IPS DF 6.9 (cell line): ENCODE measurements around the gene GRK5.
"Not testable (repeated sequence)": the region's sequence is repeated elsewhere in the genome, so short reads cannot be mapped to it uniquely, and the experiment has no call there.

ENCODE experiments used
- DNase-seq: peaks from one replicate; pipeline ENCODE4 v3.0.0-alpha.2; 2013; ENCODE audit warnings: low read depth, low spot score
- H3K27ac ChIP-seq: one replicate; pipeline ENCODE4 v1.5.1; 2013; ENCODE audit warnings: low read length, control low read depth
- H3K27me3 ChIP-seq: 2 replicates; pipeline ENCODE4 v1.6.1; 2013; ENCODE audit warnings: mild to moderate bottlenecking, low read length; ENCODE audit not compliant: control insufficient read depth, insufficient read depth
- H3K36me3 ChIP-seq: 2 replicates; pipeline ENCODE4 v1.6.1; 2013; ENCODE audit warnings: low read length; ENCODE audit not compliant: control insufficient read depth, insufficient read depth
- H3K4me1 ChIP-seq: 2 replicates; pipeline ENCODE4 v1.6.1; 2013; ENCODE audit warnings: low read length; ENCODE audit not compliant: control insufficient read depth, insufficient read depth
- H3K4me3 ChIP-seq: 2 replicates; pipeline ENCODE4 v1.5.1; 2013; ENCODE audit warnings: mild to moderate bottlenecking, low read length
- H3K9me3 ChIP-seq: 2 replicates; pipeline ENCODE4 v1.6.1; 2013; ENCODE audit warnings: low read length, inconsistent platforms; ENCODE audit not compliant: control insufficient read depth, insufficient read depth
- WGBS: extraction: QIAGEN DNeasy Blood & Tissue Kit; methylation state at CpG from one replicate; pipeline ENCODE4 v1.1.7; 2013; ENCODE audit warnings: mixed read lengths, missing lambda C conversion rate; ENCODE audit not compliant: insufficient read length, insufficient coverage; 5-methylcytosine and 5-hydroxymethylcytosine counted together

Gene GRK5

GRCh38 chr10:119177708-119178371, 29.5 kb upstream of the GRK5 start:
- Histone ChIP-seq H3K4me1 (no peaks in the 10 kb centered on the region), H3K9me3 (no peaks in the 10 kb centered on the region), H3K27me3 (no peaks in the 10 kb centered on the region), H3K27ac (no peak overlapping the region), H3K36me3 (peaks cover 10% of the 10 kb centered on the region; the same call in 1 of the 2 replicates), H3K4me3 (peak overlapping the region; percentile 81; the same call in 1 of the 2 replicates)
- no CpG with 5 or more reads among the region's 21 CpGs for WGBS
- DNase-seq, result no peak

- Histone ChIP-seq H3K27ac (no peak within 1 kb of the TSS), H3K4me3 (peak within 1 kb of the TSS; percentile 81), H3K36me3 (peaks cover 10% of the 10 kb centered on the region; the same call in 1 of the 2 replicates), H3K27me3 (no peaks in the 10 kb centered on the region), H3K4me1 (no peaks in the 10 kb centered on the region), H3K9me3 (no peaks in the 10 kb centered on the region)
- DNase-seq, result peak; percentile 78
- WGBS, result no CpG with 5 or more reads among the region's 45 CpGs
These were observed 28.8 kb upstream of the GRK5 start, which contains the start of gene PRDX3 for GRCh38 chr10:119178372-119179119. Gene PRDX3 (minus strand): TSS chr10:119178812. CDS start chr10:119178790, 22 bp downstream.

GRCh38 chr10:119180850-119181400, 26.4 kb upstream of the GRK5 start:
- not testable (repeated sequence) for H3K4me3 ChIP-seq, H3K36me3 ChIP-seq, H3K27ac ChIP-seq, DNase-seq, H3K9me3 ChIP-seq, H3K27me3 ChIP-seq, H3K4me1 ChIP-seq
- WGBS, result no CpG with 5 or more reads among the region's 7 CpGs

GRCh38 chr10:119183664-119184412, 23.5 kb upstream of the GRK5 start:
- Histone ChIP-seq H3K4me3 (no peak overlapping the region), H3K4me1 (no peaks in the 10 kb centered on the region), H3K27me3 (no peaks in the 10 kb centered on the region), H3K9me3 (no peaks in the 10 kb centered on the region), H3K36me3 (no peaks in the 10 kb centered on the region), H3K27ac (no peak overlapping the region)
- no CpG with 5 or more reads among the region's 9 CpGs for WGBS
- no peak for DNase-seq

- no peak overlapping the region for H3K4me3 ChIP-seq
- no CpG with 5 or more reads among the region's 3 CpGs for WGBS
- H3K27ac ChIP-seq, result no peak overlapping the region
- no peak for DNase-seq
- no peaks in the 10 kb centered on the region for H3K27me3 ChIP-seq
- no peaks in the 10 kb centered on the region for H3K4me1 ChIP-seq
- H3K9me3 ChIP-seq, result no peaks in the 10 kb centered on the region
- H3K36me3 ChIP-seq, result no peaks in the 10 kb centered on the region
These were observed 17.5 kb upstream of the GRK5 start for GRCh38 chr10:119189811-119190282.

GRCh38 chr10:119190353-119190752, 17.0 kb upstream of the GRK5 start:
- Histone ChIP-seq H3K4me1 (no peaks in the 10 kb centered on the region), H3K36me3 (no peaks in the 10 kb centered on the region), H3K4me3 (no peak overlapping the region), H3K27ac (no peak overlapping the region), H3K9me3 (no peaks in the 10 kb centered on the region), H3K27me3 (no peaks in the 10 kb centered on the region)
- no CpG with 5 or more reads among the region's 4 CpGs for WGBS
- DNase-seq, result no peak

- Histone ChIP-seq H3K4me3 (no peak overlapping the region), H3K27ac (no peak overlapping the region), H3K27me3 (no peaks in the 10 kb centered on the region), H3K4me1 (no peaks in the 10 kb centered on the region), H3K36me3 (no peaks in the 10 kb centered on the region), H3K9me3 (no peaks in the 10 kb centered on the region)
- no peak for DNase-seq
- no CpG with 5 or more reads among the region's 5 CpGs for WGBS
These were observed 16.2 kb upstream of the GRK5 start for GRCh38 chr10:119190954-119191785.

GRCh38 chr10:119191881-119192280, 15.5 kb upstream of the GRK5 start:
- Histone ChIP-seq H3K4me1 (no peaks in the 10 kb centered on the region), H3K27me3 (no peaks in the 10 kb centered on the region), H3K36me3 (no peaks in the 10 kb centered on the region), H3K27ac (no peak overlapping the region), H3K4me3 (no peak overlapping the region), H3K9me3 (no peaks in the 10 kb centered on the region)
- no peak for DNase-seq
- WGBS, result no CpG with 5 or more reads among the region's 4 CpGs

GRCh38 chr10:119197921-119198320, 9.4 kb upstream of the GRK5 start:
- no peak overlapping the region for H3K4me3 ChIP-seq
- WGBS, result no CpG with 5 or more reads among the region's 4 CpGs
- no peaks in the 10 kb centered on the region for H3K27me3 ChIP-seq
- no peaks in the 10 kb centered on the region for H3K36me3 ChIP-seq
- no peaks in the 10 kb centered on the region for H3K9me3 ChIP-seq
- H3K27ac ChIP-seq, result no peak overlapping the region
- DNase-seq, result no peak
- no peaks in the 10 kb centered on the region for H3K4me1 ChIP-seq
